GM23248 (cell line): ENCODE data around the gene LEF1. TPM values are rescaled to one million over a fixed set of nuclear protein-coding genes. Genes with fewer than 3 reads are reported as not detected.

ENCODE experiments used
- DNase-seq: peaks from one replicate; pipeline ENCODE4 v3.0.0-alpha.2; 2015
- H2AFZ ChIP-seq: fragments of 200-600 bp; sonication (generic); 2 replicates; pipeline ENCODE4 v1.6.1; 2016; ENCODE audit warnings: antibody characterized with exemption
- H3F3A ChIP-seq: fragments of 200-600 bp; sonication (generic); 2 replicates; pipeline ENCODE4 v1.6.1; 2016; ENCODE audit warnings: mild to moderate bottlenecking, antibody characterized with exemption, mixed run types; ENCODE audit not compliant: insufficient read depth
- H3K27ac ChIP-seq: fragments of 200-600 bp; sonication (generic); 2 replicates; pipeline ENCODE4 v1.5.1; 2016; ENCODE audit warnings: mild to moderate bottlenecking
- H3K27me3 ChIP-seq: fragments of 200-600 bp; sonication (generic); replicated peaks from 2 replicates; pipeline ENCODE4 v1.6.1; 2016; ENCODE audit warnings: mild to moderate bottlenecking; ENCODE audit not compliant: insufficient read depth
- H3K36me3 ChIP-seq: fragments of 200-600 bp; sonication (generic); 2 replicates; pipeline ENCODE4 v1.6.1; 2016; ENCODE audit warnings: low read depth, mild to moderate bottlenecking
- H3K4me1 ChIP-seq: fragments of 200-600 bp; sonication (generic); 2 replicates; pipeline ENCODE4 v1.6.1; 2016; ENCODE audit warnings: mild to moderate bottlenecking; ENCODE audit not compliant: insufficient read depth
- H3K4me2 ChIP-seq: fragments of 200-600 bp; sonication (generic); one replicate; pipeline ENCODE4 v1.6.1; 2016; ENCODE audit warnings: mild to moderate bottlenecking; ENCODE audit not compliant: unreplicated experiment
- H3K4me3 ChIP-seq: fragments of 200-600 bp; sonication (generic); 2 replicates; pipeline ENCODE4 v1.5.1; 2016; ENCODE audit warnings: mild to moderate bottlenecking
- H3K79me2 ChIP-seq: fragments of 200-600 bp; sonication (generic); 2 replicates; pipeline ENCODE4 v1.6.1; 2016; ENCODE audit warnings: mild to moderate bottlenecking; ENCODE audit not compliant: insufficient read depth
- H3K9ac ChIP-seq: fragments of 200-600 bp; sonication (generic); 2 replicates; pipeline ENCODE4 v1.6.1; 2016; ENCODE audit warnings: mild to moderate bottlenecking
- H3K9me2 ChIP-seq: fragments of 200-600 bp; sonication (generic); 2 replicates; pipeline ENCODE4 v1.6.1; 2016; ENCODE audit warnings: mixed run types, mild to moderate bottlenecking, moderate library complexity; ENCODE audit not compliant: insufficient read depth
- H3K9me3 ChIP-seq: fragments of 200-600 bp; sonication (generic); one replicate; pipeline ENCODE4 v1.6.1; 2017; ENCODE audit warnings: low read depth
- H4K20me1 ChIP-seq: fragments of 200-600 bp; sonication (generic); 2 replicates; pipeline ENCODE4 v1.6.0; 2016; ENCODE audit not compliant: insufficient read depth
- EZH2 ChIP-seq: fragments of 200-600 bp; sonication (generic); IDR thresholded peaks from 2 replicates; pipeline ENCODE4 v1.6.1; 2018; ENCODE audit warnings: antibody characterized with exemption, mild to moderate bottlenecking; ENCODE audit not compliant: insufficient read depth, poor library complexity, severe bottlenecking
- EZH2phosphoT487 ChIP-seq: fragments of 200-600 bp; sonication (generic); IDR thresholded peaks from 2 replicates; pipeline ENCODE4 v1.6.1; 2018; ENCODE audit warnings: antibody characterized with exemption, moderate library complexity, mild to moderate bottlenecking, low read depth; ENCODE audit not compliant: insufficient read depth
- WGBS, 2 experiments: methylation state at CpG; one replicate each; pipeline ENCODE4 v1.1.6; 2015 to 2017; ENCODE audit warnings: low lambda C conversion rate in 2 of 2, low coverage in 1 of 2; ENCODE audit errors: missing lambda C conversion rate in 2 of 2; 5-methylcytosine and 5-hydroxymethylcytosine counted together
- in situ Hi-C: fragments of 300-500 bp; cut with MboI; formaldehyde crosslinking; loops from 2 replicates; pipeline ENCODE4 v1.15.0; 2020
- polyA plus RNA-seq: library from polyadenylated mRNA; unstranded; fragments of >200 nt; fragmentation: Nextera tagmentation; extraction: Ambion mirVana; gene quantifications from 2 replicates; pipeline ENCODE4 v1.2.1, GENCODE V29; 2016
- total RNA-seq: library from RNA; depleted of rRNA; stranded (reverse); fragments of >200 nt; shearing (Covaris generic); gene quantifications from 2 replicates; pipeline ENCODE4 v1.2.3, GENCODE V29; 2014

Gene LEF1
- total and polyA plus RNA-seq, 2 experiments from 2014 or later = 0.23 TPM; not detected in 1

- Histone ChIP-seq H3K36me3 (no peaks in the 10 kb centered on the region), H3K79me2 (no peaks in the 10 kb centered on the region), H3K27me3 (no peaks in the 10 kb centered on the region), H3F3A (no peaks in the 10 kb centered on the region), H3K27ac (no peak overlapping the region), H3K9ac (no peak overlapping the region), H3K9me2 (no peaks in the 10 kb centered on the region), H3K4me1 (no peaks in the 10 kb centered on the region), H4K20me1 (no peaks in the 10 kb centered on the region), H3K4me2 (no peak overlapping the region), H3K4me3 (no peak overlapping the region), H3K9me3 (no peaks in the 10 kb centered on the region), H2AFZ (no peak overlapping the region)
- in situ Hi-C loops = no loop called here
- TF ChIP-seq EZH2 (no peak), EZH2phosphoT487 (no peak)
- WGBS, 2 experiments = 35 to 41% methylated on average over 3 of the region's 3 CpGs
- DNase-seq = no peak
These were observed 44.6 kb upstream of the LEF1 start for GRCh38 chr4:108213308-108213707.

DNA sequence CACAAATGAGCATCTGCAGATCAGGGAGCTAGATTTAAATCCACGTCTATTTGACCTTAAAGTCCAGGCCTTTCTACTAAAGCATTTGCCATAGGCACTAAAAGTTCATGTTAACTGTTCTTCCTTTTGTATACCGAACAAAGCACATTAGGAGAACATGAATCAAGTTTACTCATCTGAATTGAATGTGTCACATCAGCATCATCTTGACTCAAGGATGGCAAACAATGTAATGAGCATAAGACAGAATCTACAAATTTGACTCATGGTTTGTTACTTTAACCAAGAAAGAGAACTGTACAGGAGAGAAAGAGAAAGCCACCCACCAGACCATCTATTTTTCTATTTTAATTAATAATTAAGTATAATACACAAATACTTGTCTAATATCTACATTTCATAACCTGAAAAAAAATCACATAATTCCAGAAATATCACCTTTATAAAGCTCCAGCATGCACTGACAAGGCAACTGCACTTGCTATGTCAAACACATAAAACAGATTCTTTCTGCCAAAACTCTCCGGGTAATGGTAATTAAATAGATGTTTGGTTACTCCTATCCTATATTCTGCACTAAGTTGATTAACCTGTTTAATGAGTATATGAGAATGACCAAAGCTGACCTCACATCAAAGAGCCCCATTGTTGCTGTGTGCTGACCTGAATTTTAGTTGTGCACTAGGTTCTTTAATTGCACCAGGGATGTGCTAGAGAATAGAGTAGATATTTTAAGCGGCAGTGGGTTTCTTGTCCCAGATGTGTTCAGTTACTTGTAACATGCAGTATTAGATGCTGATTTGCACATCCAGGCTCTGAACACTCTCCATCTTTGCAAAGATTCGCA lies 42.5 kb upstream of the LEF1 start:
- Histone ChIP-seq H3K9me2 (no peaks in the 10 kb centered on the region), H3K9ac (no peak overlapping the region), H3K4me3 (no peak overlapping the region), H3F3A (no peaks in the 10 kb centered on the region), H3K4me1 (no peaks in the 10 kb centered on the region), H3K4me2 (no peak overlapping the region), H3K79me2 (no peaks in the 10 kb centered on the region), H3K36me3 (no peaks in the 10 kb centered on the region), H3K27me3 (no peaks in the 10 kb centered on the region), H3K27ac (no peak overlapping the region), H4K20me1 (no peaks in the 10 kb centered on the region), H2AFZ (no peak overlapping the region), H3K9me3 (no peaks in the 10 kb centered on the region)
- in situ Hi-C loops = no loop called here
- TF ChIP-seq EZH2phosphoT487 = no peak
- no peak for TF ChIP-seq EZH2
- WGBS, 2 experiments = 38 to 46% methylated on average over 5 of the region's 5 CpGs
- DNase-seq = no peak

GRCh38 chr4:108209489-108209888 lies 40.8 kb upstream of the LEF1 start:
- Histone ChIP-seq H3K79me2 (no peaks in the 10 kb centered on the region), H3K4me3 (no peak overlapping the region), H3K27ac (no peak overlapping the region), H4K20me1 (no peaks in the 10 kb centered on the region), H3K4me1 (no peaks in the 10 kb centered on the region), H3K4me2 (no peak overlapping the region), H3F3A (no peaks in the 10 kb centered on the region), H3K36me3 (no peaks in the 10 kb centered on the region), H3K9me2 (no peaks in the 10 kb centered on the region), H3K9ac (no peak overlapping the region), H3K9me3 (no peaks in the 10 kb centered on the region), H2AFZ (no peak overlapping the region), H3K27me3 (no peaks in the 10 kb centered on the region)
- no peak for TF ChIP-seq EZH2
- TF ChIP-seq EZH2phosphoT487 = no peak
- 90 to 92% methylated on average over 2 of the region's 2 CpGs for WGBS, 2 experiments
- no peak for DNase-seq
- in situ Hi-C loops = no loop called here

DNA sequence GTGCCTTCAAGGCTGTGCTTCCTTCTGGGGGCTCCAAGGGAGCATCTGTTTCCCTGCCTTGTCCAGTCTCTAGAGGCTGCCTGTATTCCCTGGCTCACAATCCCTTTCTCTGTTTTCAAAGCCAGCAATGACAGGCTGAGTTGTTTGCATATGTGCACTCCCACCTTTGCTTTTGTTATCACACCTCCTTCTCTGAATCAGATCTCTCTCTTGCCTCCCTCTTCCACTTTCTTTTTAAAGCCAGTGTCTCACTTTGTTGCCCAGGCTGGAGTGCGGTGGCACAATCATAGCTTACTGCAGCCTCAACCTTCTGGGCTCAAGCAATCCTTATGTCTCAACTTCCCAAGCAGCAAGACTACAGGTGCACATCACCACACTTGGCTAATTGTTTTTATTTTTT lies 37.1 kb upstream of the LEF1 start:
- Histone ChIP-seq H3K9me2 (no peaks in the 10 kb centered on the region), H3K4me2 (no peak overlapping the region), H3K4me1 (no peaks in the 10 kb centered on the region), H4K20me1 (no peaks in the 10 kb centered on the region), H3F3A (no peaks in the 10 kb centered on the region), H3K27me3 (no peaks in the 10 kb centered on the region), H3K79me2 (no peaks in the 10 kb centered on the region), H3K36me3 (no peaks in the 10 kb centered on the region), H3K27ac (no peak overlapping the region), H3K4me3 (no peak overlapping the region), H3K9ac (no peak overlapping the region), H2AFZ (no peak overlapping the region), H3K9me3 (no peaks in the 10 kb centered on the region)
- no peak for TF ChIP-seq EZH2phosphoT487
- TF ChIP-seq EZH2 = no peak
- in situ Hi-C loops = no loop called here
- WGBS, 2 experiments = 71 to 72% methylated on average over 1 of the region's 1 CpG
- DNase-seq = no peak

DNA sequence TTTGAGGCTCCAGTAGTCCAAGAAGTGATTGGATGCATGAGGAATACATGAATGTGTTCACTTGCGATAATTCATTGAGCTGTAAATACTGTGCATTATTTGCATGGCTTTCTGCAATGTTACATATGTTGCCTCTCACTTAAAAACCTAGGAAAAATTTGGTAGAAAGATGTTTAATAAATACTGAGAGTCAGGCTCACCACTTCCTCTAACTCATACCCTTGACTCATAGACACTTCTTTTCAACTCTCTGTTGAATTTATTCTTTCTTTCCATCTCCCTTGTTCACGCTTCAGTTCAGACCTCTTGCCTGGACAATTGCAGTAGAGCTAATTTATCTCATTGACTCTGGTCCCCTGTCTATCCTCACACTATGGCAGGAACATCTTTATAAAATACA lies 35.8 kb upstream of the LEF1 start:
- Histone ChIP-seq H3K36me3 (no peaks in the 10 kb centered on the region), H4K20me1 (no peaks in the 10 kb centered on the region), H3K9ac (no peak overlapping the region), H3K4me3 (no peak overlapping the region), H2AFZ (no peak overlapping the region), H3K4me2 (no peak overlapping the region), H3K9me2 (no peaks in the 10 kb centered on the region), H3K4me1 (no peaks in the 10 kb centered on the region), H3K27me3 (no peaks in the 10 kb centered on the region), H3F3A (no peaks in the 10 kb centered on the region), H3K9me3 (no peaks in the 10 kb centered on the region), H3K79me2 (no peaks in the 10 kb centered on the region), H3K27ac (no peak overlapping the region)
- WGBS, 2 experiments = 17 to 23% methylated on average over 2 of the region's 2 CpGs
- no peak for DNase-seq
- TF ChIP-seq EZH2 (no peak), EZH2phosphoT487 (no peak)
- in situ Hi-C loops = no loop called here
